GM23338 (cell line): Measurements from ENCODE around the gene SNAPIN. TPM values are rescaled to one million over a fixed set of nuclear protein-coding genes. Genes with fewer than 3 reads are reported as not detected.

Experiments used
- ATAC-seq: fragments of 200-7000 bp; cut with Tn5 transposase; 3 replicates; pipeline ENCODE4 v1.9.1; 2020
- DNase-seq: peaks from one replicate; pipeline ENCODE4 v3.0.0-alpha.2; 2015; ENCODE audit warnings: low spot score
- H2AFZ ChIP-seq: fragments of 200-600 bp; sonication (generic); 2 replicates; pipeline ENCODE4 v1.8.0; 2016; ENCODE audit warnings: antibody characterized with exemption, mild to moderate bottlenecking, moderate library complexity
- H3F3A ChIP-seq: fragments of 200-600 bp; sonication (generic); replicated peaks from 2 replicates; pipeline ENCODE4 v1.8.0; 2017; ENCODE audit warnings: antibody characterized with exemption, mixed run types, low read depth
- H3K27ac ChIP-seq: fragments of 200-600 bp; sonication (generic); 2 replicates; pipeline ENCODE4 v1.6.1; 2016; ENCODE audit warnings: low read depth
- H3K27me3 ChIP-seq: fragments of 200-600 bp; sonication (generic); 2 replicates; pipeline ENCODE4 v1.8.0; 2016; ENCODE audit warnings: mild to moderate bottlenecking, mixed run types, moderate library complexity; ENCODE audit not compliant: insufficient read depth
- H3K36me3 ChIP-seq: fragments of 200-600 bp; sonication (generic); 2 replicates; pipeline ENCODE4 v1.8.0; 2016; ENCODE audit warnings: mild to moderate bottlenecking; ENCODE audit not compliant: insufficient read depth
- H3K4me1 ChIP-seq: fragments of 200-600 bp; sonication (generic); 2 replicates; pipeline ENCODE4 v1.8.0; 2016; ENCODE audit warnings: mild to moderate bottlenecking, moderate library complexity; ENCODE audit not compliant: insufficient read depth
- H3K4me2 ChIP-seq: fragments of 200-600 bp; sonication (generic); 2 replicates; pipeline ENCODE4 v1.7.1; 2017; ENCODE audit warnings: mixed run types
- H3K4me3 ChIP-seq: fragments of 200-600 bp; sonication (generic); 2 replicates; pipeline ENCODE4 v1.6.1; 2016; ENCODE audit warnings: mixed run types
- H3K79me2 ChIP-seq: fragments of 200-600 bp; sonication (generic); replicated peaks from 2 replicates; pipeline ENCODE4 v1.8.0; 2017; ENCODE audit warnings: mild to moderate bottlenecking; ENCODE audit not compliant: insufficient read depth
- H3K9me2 ChIP-seq: fragments of 200-600 bp; sonication (generic); 2 replicates; pipeline ENCODE4 v1.8.0; 2017; ENCODE audit not compliant: insufficient read depth
- H4K20me1 ChIP-seq: fragments of 200-600 bp; sonication (generic); replicated peaks from 2 replicates; pipeline ENCODE4 v1.8.0; 2017; ENCODE audit warnings: mild to moderate bottlenecking; ENCODE audit not compliant: insufficient read depth
- H3K27ac Mint-ChIP-seq: 2 replicates; pipeline ENCODE4 v1.8.0; 2020; ENCODE audit warnings: inconsistent platforms, mild to moderate bottlenecking, moderate library complexity, mixed read lengths
- H3K27me3 Mint-ChIP-seq: 3 replicates; pipeline ENCODE4 v1.8.0; 2022; ENCODE audit warnings: low read depth, mild to moderate bottlenecking, moderate library complexity, mixed read lengths, inconsistent platforms; ENCODE audit not compliant: insufficient read depth, poor library complexity
- H3K36me3 Mint-ChIP-seq: 3 replicates; pipeline ENCODE4 v1.8.0; 2021; ENCODE audit warnings: low read depth, mild to moderate bottlenecking, inconsistent platforms, moderate library complexity, mixed read lengths
- H3K4me1 Mint-ChIP-seq: 3 replicates; pipeline ENCODE4 v1.8.0; 2020; ENCODE audit warnings: mild to moderate bottlenecking, inconsistent platforms, mixed read lengths
- H3K4me3 Mint-ChIP-seq: 3 replicates; pipeline ENCODE4 v1.8.0; 2021; ENCODE audit warnings: moderate library complexity, mild to moderate bottlenecking, inconsistent platforms, mixed read lengths
- H3K9me3 Mint-ChIP-seq: 3 replicates; pipeline ENCODE4 v1.8.0; 2020; ENCODE audit warnings: moderate library complexity, mild to moderate bottlenecking, inconsistent platforms, mixed read lengths
- EZH2 ChIP-seq: fragments of 200-600 bp; sonication (generic); IDR thresholded peaks from one replicate; pipeline ENCODE4 v1.8.0; 2017; ENCODE audit warnings: antibody characterized with exemption, mild to moderate bottlenecking, low read depth; ENCODE audit not compliant: unreplicated experiment
- NANOG ChIP-seq: IDR thresholded peaks from 2 replicates; pipeline ENCODE4 v1.6.1; 2016; ENCODE audit warnings: antibody characterized with exemption, borderline replicate concordance
- POLR2AphosphoS5 ChIP-seq: IDR thresholded peaks from 2 replicates; pipeline ENCODE4 v1.6.1; 2016; ENCODE audit warnings: antibody characterized with exemption, low read depth
- polyA plus RNA-seq: library from polyadenylated mRNA; unstranded; fragments of >200 nt; fragmentation: Nextera tagmentation; extraction: Ambion mirVana; gene quantifications from 2 replicates; pipeline ENCODE4 v1.2.1, GENCODE V29; 2016
- total RNA-seq: library from RNA; depleted of rRNA; stranded (reverse); fragments of >200 nt; shearing (Covaris generic); gene quantifications from 2 replicates; pipeline ENCODE4 v1.2.3, GENCODE V29; 2014
- TF ChIP-seq, protein P1 (sequence below): fragments of 250-450 bp; sonication (Bioruptor Pico); IDR thresholded peaks from 2 replicates; pipeline ENCODE4 v1.5.0; 2020; ENCODE audit warnings: mild to moderate bottlenecking, moderate library complexity
- TF ChIP-seq, protein P2 (sequence below): IDR thresholded peaks from 2 replicates; pipeline ENCODE4 v1.6.1; 2016; ENCODE audit warnings: antibody characterized with exemption

Gene SNAPIN
- total and polyA plus RNA-seq, 2 experiments from 2014 or later, result 25.6 to 48.5 TPM

DNA sequence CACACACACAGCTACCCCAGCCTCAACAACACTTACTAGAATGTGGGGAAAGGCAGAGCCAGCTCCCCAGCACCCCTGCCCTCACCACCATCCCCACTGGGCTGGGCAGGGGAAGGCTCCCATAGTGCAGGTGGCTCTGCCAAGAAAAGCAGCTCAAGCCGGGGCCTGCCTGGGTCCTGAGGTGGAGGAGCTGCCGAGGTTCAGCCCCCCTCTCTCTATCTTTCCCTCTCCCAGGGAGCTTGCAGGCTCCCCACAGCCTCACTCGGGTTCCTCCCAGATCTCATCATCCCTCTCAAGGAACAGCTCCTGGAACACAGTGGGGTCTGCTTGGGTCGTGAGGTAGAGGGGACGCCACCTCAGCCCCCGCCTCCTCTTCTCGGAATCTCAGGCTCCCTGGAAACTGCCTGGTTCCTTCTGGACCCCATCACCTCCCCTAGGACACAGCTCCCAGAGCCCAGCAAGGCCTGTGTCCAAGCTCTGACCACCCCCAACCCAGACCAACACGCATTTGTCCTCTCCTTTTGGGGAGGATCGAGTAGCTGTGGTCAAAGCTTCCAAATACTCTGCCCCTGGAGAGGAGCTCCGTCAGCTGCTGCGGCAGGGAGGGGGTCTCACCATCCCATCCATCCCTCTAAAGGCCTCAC, 46.3 kb upstream of the SNAPIN start:
- no peak; the same call in 2 of the 3 replicates for ATAC-seq
- peak overlapping the region; percentile 85 for H2AFZ ChIP-seq
- H3K4me2 ChIP-seq, result peak overlapping the region; percentile 69
- Mint-ChIP-seq H3K36me3 (no peaks in the 10 kb centered on the region; the same call in 2 of the 3 replicates), H3K4me1 (peaks cover 58% of the 10 kb centered on the region), H3K27ac (no peak overlapping the region; the same call in 1 of the 2 replicates), H3K4me3 (peak overlapping the region; percentile 58), H3K27me3 (peaks cover 20% of the 10 kb centered on the region), H3K9me3 (no peaks in the 10 kb centered on the region)
- H3K9me2 ChIP-seq, result no peaks in the 10 kb centered on the region
- no peaks in the 10 kb centered on the region for H3K36me3 ChIP-seq
- H3K4me3 ChIP-seq, result 0 out of 2 replicates have a peak overlapping the region, but pooled peaks have one; percentile 28
- no peaks in the 10 kb centered on the region for H4K20me1 ChIP-seq
- no peaks in the 10 kb centered on the region for H3K27me3 ChIP-seq
- H3K79me2 ChIP-seq, result no peaks in the 10 kb centered on the region
- peaks cover 31% of the 10 kb centered on the region for H3K4me1 ChIP-seq
- H3F3A ChIP-seq, result no peaks in the 10 kb centered on the region; the same call in 1 of the 2 replicates
- TF ChIP-seq, protein P1, sequence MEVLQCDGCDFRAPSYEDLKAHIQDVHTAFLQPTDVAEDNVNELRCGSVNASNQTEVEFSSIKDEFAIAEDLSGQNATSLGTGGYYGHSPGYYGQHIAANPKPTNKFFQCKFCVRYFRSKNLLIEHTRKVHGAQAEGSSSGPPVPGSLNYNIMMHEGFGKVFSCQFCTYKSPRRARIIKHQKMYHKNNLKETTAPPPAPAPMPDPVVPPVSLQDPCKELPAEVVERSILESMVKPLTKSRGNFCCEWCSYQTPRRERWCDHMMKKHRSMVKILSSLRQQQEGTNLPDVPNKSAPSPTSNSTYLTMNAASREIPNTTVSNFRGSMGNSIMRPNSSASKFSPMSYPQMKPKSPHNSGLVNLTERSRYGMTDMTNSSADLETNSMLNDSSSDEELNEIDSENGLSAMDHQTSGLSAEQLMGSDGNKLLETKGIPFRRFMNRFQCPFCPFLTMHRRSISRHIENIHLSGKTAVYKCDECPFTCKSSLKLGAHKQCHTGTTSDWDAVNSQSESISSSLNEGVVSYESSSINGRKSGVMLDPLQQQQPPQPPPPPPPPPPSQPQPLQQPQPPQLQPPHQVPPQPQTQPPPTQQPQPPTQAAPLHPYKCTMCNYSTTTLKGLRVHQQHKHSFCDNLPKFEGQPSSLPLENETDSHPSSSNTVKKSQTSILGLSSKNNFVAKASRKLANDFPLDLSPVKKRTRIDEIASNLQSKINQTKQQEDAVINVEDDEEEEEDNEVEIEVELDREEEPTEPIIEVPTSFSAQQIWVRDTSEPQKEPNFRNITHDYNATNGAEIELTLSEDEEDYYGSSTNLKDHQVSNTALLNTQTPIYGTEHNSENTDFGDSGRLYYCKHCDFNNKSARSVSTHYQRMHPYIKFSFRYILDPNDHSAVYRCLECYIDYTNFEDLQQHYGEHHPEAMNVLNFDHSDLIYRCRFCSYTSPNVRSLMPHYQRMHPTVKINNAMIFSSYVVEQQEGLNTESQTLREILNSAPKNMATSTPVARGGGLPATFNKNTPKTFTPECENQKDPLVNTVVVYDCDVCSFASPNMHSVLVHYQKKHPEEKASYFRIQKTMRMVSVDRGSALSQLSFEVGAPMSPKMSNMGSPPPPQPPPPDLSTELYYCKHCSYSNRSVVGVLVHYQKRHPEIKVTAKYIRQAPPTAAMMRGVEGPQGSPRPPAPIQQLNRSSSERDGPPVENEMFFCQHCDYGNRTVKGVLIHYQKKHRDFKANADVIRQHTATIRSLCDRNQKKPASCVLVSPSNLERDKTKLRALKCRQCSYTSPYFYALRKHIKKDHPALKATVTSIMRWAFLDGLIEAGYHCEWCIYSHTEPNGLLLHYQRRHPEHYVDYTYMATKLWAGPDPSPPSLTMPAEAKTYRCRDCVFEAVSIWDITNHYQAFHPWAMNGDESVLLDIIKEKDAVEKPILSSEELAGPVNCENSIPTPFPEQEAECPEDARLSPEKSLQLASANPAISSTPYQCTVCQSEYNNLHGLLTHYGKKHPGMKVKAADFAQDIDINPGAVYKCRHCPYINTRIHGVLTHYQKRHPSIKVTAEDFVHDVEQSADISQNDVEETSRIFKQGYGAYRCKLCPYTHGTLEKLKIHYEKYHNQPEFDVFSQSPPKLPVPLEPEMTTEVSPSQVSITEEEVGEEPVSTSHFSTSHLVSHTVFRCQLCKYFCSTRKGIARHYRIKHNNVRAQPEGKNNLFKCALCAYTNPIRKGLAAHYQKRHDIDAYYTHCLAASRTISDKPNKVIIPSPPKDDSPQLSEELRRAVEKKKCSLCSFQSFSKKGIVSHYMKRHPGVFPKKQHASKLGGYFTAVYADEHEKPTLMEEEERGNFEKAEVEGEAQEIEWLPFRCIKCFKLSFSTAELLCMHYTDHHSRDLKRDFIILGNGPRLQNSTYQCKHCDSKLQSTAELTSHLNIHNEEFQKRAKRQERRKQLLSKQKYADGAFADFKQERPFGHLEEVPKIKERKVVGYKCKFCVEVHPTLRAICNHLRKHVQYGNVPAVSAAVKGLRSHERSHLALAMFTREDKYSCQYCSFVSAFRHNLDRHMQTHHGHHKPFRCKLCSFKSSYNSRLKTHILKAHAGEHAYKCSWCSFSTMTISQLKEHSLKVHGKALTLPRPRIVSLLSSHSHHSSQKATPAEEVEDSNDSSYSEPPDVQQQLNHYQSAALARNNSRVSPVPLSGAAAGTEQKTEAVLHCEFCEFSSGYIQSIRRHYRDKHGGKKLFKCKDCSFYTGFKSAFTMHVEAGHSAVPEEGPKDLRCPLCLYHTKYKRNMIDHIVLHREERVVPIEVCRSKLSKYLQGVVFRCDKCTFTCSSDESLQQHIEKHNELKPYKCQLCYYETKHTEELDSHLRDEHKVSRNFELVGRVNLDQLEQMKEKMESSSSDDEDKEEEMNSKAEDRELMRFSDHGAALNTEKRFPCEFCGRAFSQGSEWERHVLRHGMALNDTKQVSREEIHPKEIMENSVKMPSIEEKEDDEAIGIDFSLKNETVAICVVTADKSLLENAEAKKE (CRISPR knock-in tag), result no peak
- TF ChIP-seq, protein P2, sequence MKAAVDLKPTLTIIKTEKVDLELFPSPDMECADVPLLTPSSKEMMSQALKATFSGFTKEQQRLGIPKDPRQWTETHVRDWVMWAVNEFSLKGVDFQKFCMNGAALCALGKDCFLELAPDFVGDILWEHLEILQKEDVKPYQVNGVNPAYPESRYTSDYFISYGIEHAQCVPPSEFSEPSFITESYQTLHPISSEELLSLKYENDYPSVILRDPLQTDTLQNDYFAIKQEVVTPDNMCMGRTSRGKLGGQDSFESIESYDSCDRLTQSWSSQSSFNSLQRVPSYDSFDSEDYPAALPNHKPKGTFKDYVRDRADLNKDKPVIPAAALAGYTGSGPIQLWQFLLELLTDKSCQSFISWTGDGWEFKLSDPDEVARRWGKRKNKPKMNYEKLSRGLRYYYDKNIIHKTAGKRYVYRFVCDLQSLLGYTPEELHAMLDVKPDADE, result no peak
- no peak for TF ChIP-seq POLR2AphosphoS5
- no peak for TF ChIP-seq EZH2
- TF ChIP-seq NANOG, result no peak
- DNase-seq, result no peak
- H3K27ac ChIP-seq, result no peak overlapping the region
